MCF 10A (cell line): ENCODE measurements around the gene NAT14. TPM values are rescaled to one million over a fixed set of nuclear protein-coding genes. Genes with fewer than 3 reads are reported as not detected.

Experiments
- BruUV-seq: library from RNA; stranded (reverse); fragments of 400-500 nt; replicated peaks from 2 replicates; lab custom pipeline; 2021; lab: Mats Ljungman, UMichigan
- CTCF ChIA-PET: fragments of 300-600 bp; sonication (Branson Sonifier 250); formaldehyde crosslinking; extraction: SDS; loops from one replicate; lab custom pipeline; 2021; ENCODE audit warnings: antibody characterized with exemption, inconsistent platforms; lab: Yijun Ruan, JAX
- POLR2A ChIA-PET: fragments of 300-600, 350-650 bp; sonication (Branson Sonifier 250); formaldehyde crosslinking; extraction: SDS; loops from one replicate; lab custom pipeline; 2020; ENCODE audit warnings: antibody characterized with exemption, inconsistent platforms; lab: Yijun Ruan, JAX
- DNase-seq: peaks from one replicate; pipeline ENCODE4 v3.0.0-alpha.2; 2018; ENCODE audit not compliant: unreplicated experiment
- H3K27ac Mint-ChIP-seq: one replicate; pipeline ENCODE4 v1.8.0; 2022; ENCODE audit warnings: mild to moderate bottlenecking, low read depth, mixed read lengths; ENCODE audit not compliant: unreplicated experiment
- H3K27me3 Mint-ChIP-seq: one replicate; pipeline ENCODE4 v1.8.0; 2022; ENCODE audit warnings: mixed read lengths; ENCODE audit not compliant: insufficient read depth, unreplicated experiment
- H3K36me3 Mint-ChIP-seq: one replicate; pipeline ENCODE4 v1.8.0; 2022; ENCODE audit warnings: mild to moderate bottlenecking, moderate library complexity, mixed read lengths; ENCODE audit not compliant: insufficient read depth, unreplicated experiment
- H3K4me1 Mint-ChIP-seq: one replicate; pipeline ENCODE4 v1.8.0; 2022; ENCODE audit warnings: mixed read lengths; ENCODE audit not compliant: insufficient read depth, unreplicated experiment
- H3K4me3 Mint-ChIP-seq: one replicate; pipeline ENCODE4 v1.8.0; 2022; ENCODE audit warnings: mild to moderate bottlenecking, moderate library complexity, mixed read lengths; ENCODE audit not compliant: unreplicated experiment
- H3K9me3 Mint-ChIP-seq: one replicate; pipeline ENCODE4 v1.8.0; 2022; ENCODE audit warnings: mixed read lengths; ENCODE audit not compliant: unreplicated experiment
- CTCF ChIP-seq: fragments of 200-600 bp; IDR thresholded peaks from one replicate; pipeline ENCODE4 v1.8.0; 2022; ENCODE audit warnings: antibody characterized with exemption, mild to moderate bottlenecking; ENCODE audit not compliant: unreplicated experiment
- intact Hi-C: fragments of 100-400 bp; cut with micrococcal nuclease; formaldehyde crosslinking; loops from 2 replicates; pipeline ENCODE4 v1.14.1; 2022
- total RNA-seq: library from RNA; stranded (reverse); gene quantifications from 2 replicates; pipeline ENCODE4 v1.2.3, GENCODE V29; 2022

Gene NAT14
- total RNA-seq, 1 experiment from 2014 or later: 22.8 TPM

- Mint-ChIP-seq H3K9me3 (no peaks in the 10 kb centered on the region), H3K27ac (no peak overlapping the region), H3K4me3 (peak overlapping the region; percentile 63), H3K27me3 (peaks cover 12% of the 10 kb centered on the region), H3K36me3 (peaks cover 2% of the 10 kb centered on the region), H3K4me1 (no peaks in the 10 kb centered on the region)
- BruUV-seq: no TSS peak
- ChIA-PET POLR2A (interaction anchor here (0.6 kb wide), 1 partner anchor 226 kb away, joined by 3 read pairs; no protein-coding TSS in a partner anchor), CTCF (interaction anchor here (0.5 to 0.7 kb wide), 2 partner anchors 24 to 287 kb away, joined by 3 read pairs; no protein-coding TSS in a partner anchor)
- DNase-seq: no peak
- intact Hi-C loops: no loop called here
- TF ChIP-seq CTCF: no peak
Observed at GRCh38 chr19:55451163-55451964, 33.6 kb upstream of the NAT14 start.

- peak overlapping the region; percentile 63 for H3K4me3 Mint-ChIP-seq
- intact Hi-C loops: no loop called here
- no peaks in the 10 kb centered on the region for H3K9me3 Mint-ChIP-seq
- no peak overlapping the region for H3K27ac Mint-ChIP-seq
- no peak for TF ChIP-seq CTCF
- peaks cover 8% of the 10 kb centered on the region for H3K36me3 Mint-ChIP-seq
- peaks cover 12% of the 10 kb centered on the region for H3K27me3 Mint-ChIP-seq
- ChIA-PET CTCF (interaction anchor here (0.5 to 1.5 kb wide), 6 partner anchors 23 to 288 kb away, joined by 3 to 5 read pairs (median 3); no protein-coding TSS in a partner anchor), POLR2A (interaction anchor here (0.6 kb wide), 1 partner anchor 225 kb away, joined by 3 read pairs; no protein-coding TSS in a partner anchor)
- BruUV-seq: no TSS peak
- no peaks in the 10 kb centered on the region for H3K4me1 Mint-ChIP-seq
- no peak for DNase-seq
Observed at GRCh38 chr19:55451965-55452748, 32.8 kb upstream of the NAT14 start.

GRCh38 chr19:55452749-55453346 is 32.1 kb upstream of the NAT14 start:
- peak; percentile 71 for DNase-seq
- Mint-ChIP-seq H3K4me1 (no peaks in the 10 kb centered on the region), H3K4me3 (peak overlapping the region; percentile 4), H3K9me3 (no peaks in the 10 kb centered on the region), H3K27me3 (peaks cover 12% of the 10 kb centered on the region), H3K36me3 (peaks cover 8% of the 10 kb centered on the region), H3K27ac (no peak overlapping the region)
- intact Hi-C loops: no loop called here
- TF ChIP-seq CTCF: peak; percentile 8
- CTCF ChIA-PET: interaction anchor here (0.6 to 2.5 kb wide), 12 partner anchors 15 to 312 kb away, joined by 3 to 12 read pairs (median 5); no protein-coding TSS in a partner anchor
- BruUV-seq: no TSS peak
- POLR2A ChIA-PET: interaction anchor here (0.9 to 1.4 kb wide), 3 partner anchors 9 to 69 kb away, joined by 3 to 6 read pairs (median 4); partner anchors contain the start of genes ISOC2, TMEM238 and ZNF628
